GM12865 (cell line): ENCODE measurements around the gene SAA2.
A peak's percentile ranks its signal among the peaks of the same experiment; 100 is the strongest.

Source experiments
- DNase-seq: peaks from one replicate; pipeline ENCODE4 v3.0.0; 2010; ENCODE audit warnings: low read depth
- H3K4me3 ChIP-seq: 2 replicates; pipeline ENCODE4 v1.5.1; 2011; ENCODE audit warnings: mild to moderate bottlenecking, low read depth, low read length, control low read depth
- CTCF ChIP-seq: IDR thresholded peaks from 2 replicates; pipeline ENCODE4 v1.5.1; 2011; ENCODE audit warnings: low read length, control low read depth, low read depth, inconsistent platforms; ENCODE audit not compliant: insufficient read depth; ENCODE audit errors: missing control alignments

The SAA2 gene

GRCh38 chr11:18245396-18245795 is 3.1 kb downstream of the SAA2 start:
- no peak for TF ChIP-seq CTCF
- DNase-seq = no peak
- H3K4me3 ChIP-seq = no peak overlapping the region

- peak; percentile 89 for DNase-seq
- H3K4me3 ChIP-seq = no peak overlapping the region
Observed at GRCh38 chr11:18243783-18244362, 4.6 kb downstream of the SAA2 start.

GRCh38 chr11:18239655-18240054 is 8.8 kb downstream of the SAA2 start:
- no peak overlapping the region for H3K4me3 ChIP-seq
- no peak for TF ChIP-seq CTCF
- DNase-seq = no peak

More at GRCh38 chr11:18243783-18244362, 4.6 kb downstream of the SAA2 start:
- TF ChIP-seq CTCF = peak; percentile 91

- H3K4me3 ChIP-seq = no peak within 1 kb of the TSS
- TF ChIP-seq CTCF = no peak
- DNase-seq = no peak
Observed at GRCh38 chr11:18236664-18237356, 11.7 kb downstream of the SAA2 start, which contains the start of gene SAA4. Gene SAA4 (minus strand): TSS chr11:18236802. CDS start chr11:18235926, 876 bp downstream.

GRCh38 chr11:18235394-18236334 is 12.8 kb downstream of the SAA2 start:
- H3K4me3 ChIP-seq = no peak overlapping the region
- no peak for TF ChIP-seq CTCF
- no peak for DNase-seq

- TF ChIP-seq CTCF = no peak
- H3K4me3 ChIP-seq = no peak overlapping the region
- no peak for DNase-seq
Observed at GRCh38 chr11:18233912-18234311, 14.6 kb downstream of the SAA2 start.
